Fibroblast of skin of back (primary cell): Measurements from ENCODE around the gene CCDC198.

ENCODE experiments used
- DNase-seq: peaks from one replicate; pipeline ENCODE4 v3.0.0-alpha.2; 2013

CCDC198 gene

GRCh38 chr14:57464008-57464730 is 29.5 kb downstream of the CCDC198 start:
- no peak for DNase-seq

- no peak for DNase-seq
These were observed 31.1 kb downstream of the CCDC198 start for GRCh38 chr14:57462551-57462950.

DNA sequence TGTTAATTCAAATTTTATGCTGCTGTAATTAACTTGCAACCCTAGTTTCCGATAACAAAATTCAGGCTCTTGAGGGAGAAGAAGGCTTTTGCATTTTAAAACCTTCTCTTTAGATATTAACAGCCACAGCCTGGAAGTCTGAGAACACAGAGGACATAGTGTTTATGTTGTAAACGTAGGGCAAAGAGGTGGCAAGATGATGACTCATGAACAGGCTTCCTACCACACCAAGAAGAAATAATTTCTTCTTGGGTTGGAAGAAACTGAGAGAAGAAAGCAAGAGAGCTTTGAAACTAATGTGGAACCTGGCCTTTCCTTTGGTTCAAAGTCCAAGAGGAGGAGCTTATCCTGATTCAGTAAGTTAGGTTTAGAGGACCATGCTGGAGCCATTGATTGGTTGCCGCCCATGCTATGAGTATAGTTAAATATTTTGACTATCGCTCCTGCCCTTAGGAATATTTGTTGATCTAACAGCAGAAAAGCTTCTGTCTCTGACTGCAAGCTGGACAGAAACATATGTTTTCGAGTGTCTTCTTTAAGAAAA is 31.8 kb downstream of the CCDC198 start:
- no peak for DNase-seq

GRCh38 chr14:57435923-57436322 is 57.7 kb downstream of the CCDC198 start:
- DNase-seq, result no peak

- DNase-seq, result peak; percentile 4
These were observed 72.7 kb downstream of the CCDC198 start for GRCh38 chr14:57420986-57421385.

DNA sequence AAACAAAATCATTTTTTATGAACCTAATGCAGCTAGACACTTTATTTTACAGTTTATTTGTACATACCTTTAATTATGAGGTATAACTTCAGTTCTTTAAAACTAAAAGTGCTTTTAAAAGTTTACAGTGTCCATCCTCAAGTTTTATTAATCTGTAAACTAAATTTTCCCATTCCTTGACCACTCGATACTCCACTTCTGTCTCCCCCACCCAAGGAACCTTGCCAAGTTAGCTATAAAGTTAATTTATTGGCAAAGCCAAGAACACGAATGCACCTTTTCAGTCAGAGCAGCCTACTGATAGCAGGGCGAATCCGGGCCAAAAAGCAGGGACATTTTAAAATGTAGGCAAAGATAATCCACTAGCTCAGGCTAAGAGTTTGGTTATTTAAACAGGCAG is 73.6 kb downstream of the CCDC198 start:
- DNase-seq, result no peak
